ENCODE results near the gene VAMP8. TPM values are rescaled to one million over a fixed set of nuclear protein-coding genes. Genes with fewer than 3 reads are reported as not detected.

The VAMP8 gene
- total RNA-seq, 1 donor from 2014 or later = 235 TPM

GRCh38 chr2:85534099-85534498, 43.3 kb upstream of the VAMP8 start:
- no peak overlapping the region for H3K27ac ChIP-seq
- H3K4me3 ChIP-seq = no peak overlapping the region
- no peaks in the 10 kb centered on the region for H3K36me3 ChIP-seq
- H3K27me3 ChIP-seq = no peaks in the 10 kb centered on the region
- intact Hi-C loops (cut with DNase I) = no loop called here
- no peaks in the 10 kb centered on the region for H3K9me3 ChIP-seq
- no peak for DNase-seq
- TF ChIP-seq CTCF (IDR thresholded peaks at IDR 0.05) = no peak
- ATAC-seq = no peak
- H3K4me1 ChIP-seq = peaks cover 14% of the 10 kb centered on the region

GRCh38 chr2:85534881-85535280, 42.5 kb upstream of the VAMP8 start:
- intact Hi-C loops (cut with DNase I) = no loop called here
- TF ChIP-seq CTCF (IDR thresholded peaks at IDR 0.05) = no peak
- Histone ChIP-seq H3K9me3 (no peaks in the 10 kb centered on the region), H3K4me3 (no peak overlapping the region), H3K4me1 (peaks cover 14% of the 10 kb centered on the region), H3K27ac (no peak overlapping the region), H3K36me3 (no peaks in the 10 kb centered on the region), H3K27me3 (no peaks in the 10 kb centered on the region)
- DNase-seq (no peak), ATAC-seq (no peak)

- intact Hi-C loops (cut with DNase I) = no loop called here
- no peak overlapping the region for H3K4me3 ChIP-seq
- H3K9me3 ChIP-seq = no peaks in the 10 kb centered on the region
- H3K27ac ChIP-seq = peak overlapping the region; percentile 99
- peaks cover 25% of the 10 kb centered on the region for H3K4me1 ChIP-seq
- no peaks in the 10 kb centered on the region for H3K27me3 ChIP-seq
- no peak for TF ChIP-seq CTCF (IDR thresholded peaks at IDR 0.05)
- DNase-seq = no peak
- H3K36me3 ChIP-seq = peaks cover 8% of the 10 kb centered on the region
- ATAC-seq = no peak
Measured at GRCh38 chr2:85536479-85536878, 40.9 kb upstream of the VAMP8 start.

GRCh38 chr2:85537600-85538506, 39.5 kb upstream of the VAMP8 start:
- Histone ChIP-seq H3K27ac (peak overlapping the region; percentile 99), H3K9me3 (no peaks in the 10 kb centered on the region), H3K4me3 (peak overlapping the region; percentile 97), H3K4me1 (peaks cover 39% of the 10 kb centered on the region), H3K36me3 (peaks cover 22% of the 10 kb centered on the region), H3K27me3 (no peaks in the 10 kb centered on the region)
- ATAC-seq = peak; percentile 23
- intact Hi-C loops (cut with DNase I) = no loop called here
- DNase-seq = peak; percentile 85
- TF ChIP-seq CTCF (IDR thresholded peaks at IDR 0.05) = no peak

- peaks cover 31% of the 10 kb centered on the region for H3K36me3 ChIP-seq
Measured at GRCh38 chr2:85538507-85539360, 38.7 kb upstream of the VAMP8 start, which contains the start of gene MAT2A. Gene MAT2A, plus strand, starts transcription at chr2:85539168. Its CDS starts 120 bp downstream, at chr2:85539288.

More at GRCh38 chr2:85538507-85539360, 38.7 kb upstream of the VAMP8 start, which contains the start of gene MAT2A:
- intact Hi-C loops (cut with DNase I) = no loop called here
- Histone ChIP-seq H3K4me1 (peaks cover 44% of the 10 kb centered on the region), H3K27me3 (no peaks in the 10 kb centered on the region), H3K27ac (peak within 1 kb of the TSS; percentile 99), H3K9me3 (no peaks in the 10 kb centered on the region), H3K4me3 (peak within 1 kb of the TSS; percentile 97)
- TF ChIP-seq CTCF (IDR thresholded peaks at IDR 0.05) = peak; percentile 81
- ATAC-seq (peak; percentile 92), DNase-seq (peak; percentile 98)

Measured in upper lobe of right lung (tissue), 1 donor.